K562 (cell line): ENCODE results near the gene STX7. TPM values are rescaled to one million over a fixed set of nuclear protein-coding genes. Genes with fewer than 3 reads are reported as not detected.
"Not testable (repeated sequence)": the region's sequence is repeated elsewhere in the genome, so short reads cannot be mapped to it uniquely, and the experiment has no call there.

Experiments
- ATAC-seq: fragments of 200-7000 bp; cut with Tn5 transposase; 3 replicates; pipeline ENCODE4 v1.9.1; 2020; ENCODE audit warnings: moderate library complexity
- BruUV-seq: library from RNA; stranded (reverse); fragments of 400-500 nt; replicated peaks from 2 replicates; lab custom pipeline; 2021; lab: Mats Ljungman, UMichigan
- CTCF ChIA-PET: fragments of 300-600 bp; formaldehyde crosslinking; extraction: SDS; loops from one replicate; lab custom pipeline; 2021; ENCODE audit warnings: low intra/inter-chr PET ratio; lab: Yijun Ruan, JAX
- POLR2A ChIA-PET: fragments of 300-600, 350-650 bp; sonication (Branson Sonifier 250); formaldehyde crosslinking; extraction: SDS; loops from one replicate; lab custom pipeline; 2021; ENCODE audit warnings: antibody characterized with exemption, inconsistent platforms; lab: Yijun Ruan, JAX
- DNase-seq, 4 experiments: peaks; one replicate each; pipeline versions ENCODE4 v3.0.0 to v3.0.0-alpha.2; 2011 to 2018; ENCODE audit warnings: low spot score in 3 of 4, mixed read lengths in 3 of 4; ENCODE audit errors: extremely low read depth in 1 of 4
- FAIRE-seq: peaks from 2 replicates; lab custom pipeline; 2011; peaks lifted over from hg19 to GRCh38; lab: Jason Lieb, UNC
- H2AFZ ChIP-seq: 2 replicates; pipeline ENCODE4 v1.6.0; 2011; ENCODE audit warnings: low read depth, low read length, control low read depth, inconsistent platforms
- H3K27ac ChIP-seq: fragments of 200-600 bp; 3 replicates; pipeline ENCODE4 v1.8.0; 2011; ENCODE audit warnings: low read depth, mild to moderate bottlenecking, control low read depth, inconsistent platforms, low read length, moderate library complexity, mixed read lengths; ENCODE audit errors: extremely low read depth
- H3K27me3 ChIP-seq, 2 experiments: fragments of 300-600 bp in 1 of 2; 2 replicates in 1 of 2; 3 replicates in 1 of 2; pipeline versions ENCODE4 v1.6.0 to v1.8.0; 2011; ENCODE audit warnings: inconsistent platforms in 2 of 2, low read length in 2 of 2, mild to moderate bottlenecking in 1 of 2, mixed read lengths in 1 of 2, moderate library complexity in 1 of 2; ENCODE audit not compliant: control insufficient read depth in 2 of 2, insufficient read depth in 2 of 2
- H3K36me3 ChIP-seq: fragments of 300-600 bp; 3 replicates; pipeline ENCODE4 v1.8.0; 2011; ENCODE audit warnings: mild to moderate bottlenecking, low read length, inconsistent platforms; ENCODE audit not compliant: control insufficient read depth, insufficient read depth
- H3K4me1 ChIP-seq, 2 experiments: fragments of 200-600 bp in 1 of 2; replicated peaks in 1 of 2; 2 replicates in 1 of 2; 3 replicates in 1 of 2; pipeline versions ENCODE4 v1.5.1 to v1.8.0; 2011; ENCODE audit warnings: inconsistent platforms in 2 of 2, low read length in 2 of 2, mild to moderate bottlenecking in 1 of 2, mixed read lengths in 1 of 2, moderate library complexity in 1 of 2; ENCODE audit not compliant: control insufficient read depth in 2 of 2, insufficient read depth in 2 of 2
- H3K4me2 ChIP-seq: 2 replicates; pipeline ENCODE4 v1.6.1; 2011; ENCODE audit warnings: low read length, control low read depth, inconsistent platforms, mixed read lengths; ENCODE audit not compliant: insufficient read depth
- H3K4me3 ChIP-seq: fragments of 200-600 bp; sonication (generic), shearing (Covaris generic); 2 replicates; pipeline ENCODE4 v1.5.1; 2016; ENCODE audit warnings: control low read depth, inconsistent platforms
- H3K79me2 ChIP-seq: fragments of 200-600 bp; 3 replicates; pipeline ENCODE4 v1.8.0; 2011; ENCODE audit warnings: low read length, inconsistent platforms; ENCODE audit not compliant: control insufficient read depth, insufficient read depth
- H3K9ac ChIP-seq, 2 experiments: 2 replicates each; pipeline versions ENCODE4 v1.6.0 to v1.6.1; 2011; ENCODE audit warnings: low read depth in 2 of 2, low read length in 2 of 2, control low read depth in 1 of 2, inconsistent platforms in 1 of 2, mild to moderate bottlenecking in 1 of 2, mixed read lengths in 1 of 2; ENCODE audit not compliant: insufficient read depth in 1 of 2
- H3K9me1 ChIP-seq: one replicate; pipeline ENCODE4 v1.6.0; 2011; ENCODE audit warnings: inconsistent platforms, mild to moderate bottlenecking, low read length, moderate library complexity; ENCODE audit not compliant: control insufficient read depth, insufficient read depth
- H3K9me3 ChIP-seq: replicated peaks from 2 replicates; pipeline ENCODE4 v1.5.1; 2011; ENCODE audit warnings: low read depth, low read length, inconsistent platforms; ENCODE audit not compliant: control insufficient read depth, insufficient read depth
- H4K20me1 ChIP-seq: replicated peaks from 2 replicates; pipeline ENCODE4 v1.6.1; 2011; ENCODE audit warnings: low read length, inconsistent platforms, mixed read lengths; ENCODE audit not compliant: control insufficient read depth, insufficient read depth
- ZBTB17 ChIP-seq: fragments of 450-650 bp; formaldehyde crosslinking; IDR thresholded peaks from 2 replicates; pipeline ENCODE4 v1.4.0; 2020; ENCODE audit warnings: mild to moderate bottlenecking
- ZNF146 ChIP-seq: IDR thresholded peaks from one replicate; pipeline ENCODE4 v1.6.1; 2018; ENCODE audit warnings: missing compliant biosample characterization; ENCODE audit not compliant: unreplicated experiment
- WGBS: fragments of 100-300 bp; shearing (Covaris generic); methylation state at CpG from one replicate; pipeline ENCODE4 v1.1.6; 2016; ENCODE audit warnings: low coverage, mixed read lengths; ENCODE audit not compliant: insufficient coverage; ENCODE audit errors: missing lambda C conversion rate; 5-methylcytosine and 5-hydroxymethylcytosine counted together
- in situ Hi-C: fragments of 300-500 bp; cut with MboI; formaldehyde crosslinking; loops from 4 replicates; pipeline ENCODE4 v1.15.0; 2018; ENCODE audit warnings: inconsistent platforms, mixed read lengths
- intact Hi-C: fragments of 100-400 bp; cut with micrococcal nuclease; formaldehyde crosslinking; loops from 2 replicates; pipeline ENCODE4 v1.14.2; 2022
- polyA plus RNA-seq, 8 experiments: library from polyadenylated mRNA; depleted of rRNA in 4 of 8; stranded (reverse) in 5 of 8; unstranded in 3 of 8; fragments of >200 nt; fragmentation: Nextera tagmentation in 2 of 8; fragmentation: Illumina TruSeq in 1 of 8; extraction: Ambion mirVana in 2 of 8; extraction: Trizol in 1 of 8; gene quantifications; 2 replicates each; pipeline versions ENCODE4 v1.2.1 to v1.2.3, GENCODE V29; 2011 to 2014; ENCODE audit warnings: inconsistent platforms in 1 of 8, missing spikeins in 1 of 8
- total RNA-seq, 7 experiments: library from RNA; depleted of rRNA in 6 of 7; stranded (reverse); fragments of >200 nt in 6 of 7; fragmentation: Illumina TruSeq in 2 of 7; extraction: Trizol in 2 of 7; gene quantifications; 2 replicates each; pipeline versions ENCODE4 v1.2.1 to v1.2.3, GENCODE V29; 2011 to 2021; ENCODE audit warnings: low replicate concordance in 1 of 7

The STX7 gene
- total and polyA plus RNA-seq, 9 of the 15 experiments (the other 6 are each of a cell fraction or from before 2014, with no cell fraction given), result 13.0 to 34.4 (median 25.3) TPM

GRCh38 chr6:132512638-132513632 is at the start of gene STX7 (continued):
- peak; percentile 92 for TF ChIP-seq ZBTB17

- POLR2A ChIA-PET, result interaction anchor here (0.6 kb wide), 1 partner anchor 1788 kb away, joined by 3 read pairs; no protein-coding TSS in a partner anchor
- CTCF ChIA-PET, H3K27me3 ChIP-seq, H3K4me1 ChIP-seq, intact Hi-C loops, H3K9me1 ChIP-seq, H3K9me3 ChIP-seq, H3K4me2 ChIP-seq, H3K9ac ChIP-seq, ATAC-seq, H2AFZ ChIP-seq, DNase-seq, H3K36me3 ChIP-seq, H3K4me3 ChIP-seq, H3K79me2 ChIP-seq, BruUV-seq, FAIRE-seq, H3K27ac ChIP-seq, in situ Hi-C loops, H4K20me1 ChIP-seq: not testable (repeated sequence)
- 0% methylated on average over 3 of the region's 3 CpGs for WGBS
- peak; percentile 53 for TF ChIP-seq ZNF146 (CRISPR knock-in tag)
These were observed 47.2 kb upstream of the STX7 start for GRCh38 chr6:132560087-132560486.
